Tibial nerve (tissue), 3 donors: Measurements from ENCODE around the gene RARA.

Experiments
- POLR2A ChIP-seq, 2 donors: fragments of 450-650 bp; IDR thresholded peaks; one replicate each; pipeline ENCODE4 v1.6.1; 2017; ENCODE audit warnings: antibody characterized with exemption in 2 of 2, mild to moderate bottlenecking in 2 of 2, moderate library complexity in 2 of 2
- TF ChIP-seq, protein P1 (sequence below), 5 experiments: fragments of 200-600 bp in 3 of 5; fragments of 450-650 bp in 2 of 5; sonication (generic) in 3 of 5; IDR thresholded peaks; one replicate each; pipeline ENCODE4 v1.5.1; 2016 to 2019; ENCODE audit warnings: antibody characterized with exemption in 5 of 5, mild to moderate bottlenecking in 3 of 5, moderate library complexity in 2 of 5

DNA sequence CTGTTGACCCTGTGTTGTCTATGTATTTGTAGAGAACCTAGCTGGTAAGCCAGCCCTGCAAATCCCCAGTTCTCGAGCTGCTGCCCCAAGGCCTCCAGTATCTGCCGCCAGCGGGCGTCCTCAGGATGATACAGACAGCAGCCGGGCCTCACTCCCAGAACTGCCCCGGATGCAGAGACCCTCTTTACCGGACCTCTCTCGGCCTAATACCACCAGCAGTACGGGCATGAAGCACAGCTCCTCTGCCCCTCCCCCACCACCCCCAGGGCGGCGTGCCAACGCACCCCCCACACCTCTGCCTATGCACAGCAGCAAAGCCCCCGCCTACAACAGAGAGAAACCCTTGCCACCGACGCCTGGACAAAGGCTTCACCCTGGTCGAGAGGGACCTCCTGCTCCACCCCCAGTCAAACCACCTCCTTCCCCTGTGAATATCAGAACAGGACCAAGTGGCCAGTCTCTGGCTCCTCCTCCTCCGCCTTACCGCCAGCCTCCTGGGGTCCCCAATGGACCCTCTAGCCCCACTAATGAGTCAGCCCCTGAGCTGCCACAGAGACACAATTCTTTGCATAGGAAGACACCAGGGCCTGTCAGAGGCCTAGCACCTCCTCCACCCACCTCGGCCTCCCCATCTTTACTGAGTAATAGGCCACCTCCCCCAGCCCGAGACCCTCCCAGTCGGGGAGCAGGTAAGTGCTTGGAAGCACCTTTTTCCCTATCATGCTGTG is 44.4 kb upstream of the RARA start:
- TF ChIP-seq, protein P1, sequence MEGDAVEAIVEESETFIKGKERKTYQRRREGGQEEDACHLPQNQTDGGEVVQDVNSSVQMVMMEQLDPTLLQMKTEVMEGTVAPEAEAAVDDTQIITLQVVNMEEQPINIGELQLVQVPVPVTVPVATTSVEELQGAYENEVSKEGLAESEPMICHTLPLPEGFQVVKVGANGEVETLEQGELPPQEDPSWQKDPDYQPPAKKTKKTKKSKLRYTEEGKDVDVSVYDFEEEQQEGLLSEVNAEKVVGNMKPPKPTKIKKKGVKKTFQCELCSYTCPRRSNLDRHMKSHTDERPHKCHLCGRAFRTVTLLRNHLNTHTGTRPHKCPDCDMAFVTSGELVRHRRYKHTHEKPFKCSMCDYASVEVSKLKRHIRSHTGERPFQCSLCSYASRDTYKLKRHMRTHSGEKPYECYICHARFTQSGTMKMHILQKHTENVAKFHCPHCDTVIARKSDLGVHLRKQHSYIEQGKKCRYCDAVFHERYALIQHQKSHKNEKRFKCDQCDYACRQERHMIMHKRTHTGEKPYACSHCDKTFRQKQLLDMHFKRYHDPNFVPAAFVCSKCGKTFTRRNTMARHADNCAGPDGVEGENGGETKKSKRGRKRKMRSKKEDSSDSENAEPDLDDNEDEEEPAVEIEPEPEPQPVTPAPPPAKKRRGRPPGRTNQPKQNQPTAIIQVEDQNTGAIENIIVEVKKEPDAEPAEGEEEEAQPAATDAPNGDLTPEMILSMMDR (IDR thresholded peaks at IDR 0.05), result no peak
- no peak for TF ChIP-seq POLR2A (IDR thresholded peaks at IDR 0.05)
